ENCODE measurements around the gene GNAQ. TPM values are rescaled to one million over a fixed set of nuclear protein-coding genes. Genes with fewer than 3 reads are reported as not detected.
"Not testable (repeated sequence)": the region's sequence is repeated elsewhere in the genome, so short reads cannot be mapped to it uniquely, and the experiment has no call there.

The GNAQ gene
- polyA plus RNA-seq (2012; ENCODE audit: insufficient read depth, insufficient read length), result 39.3 TPM

- no peak for DNase-seq (ENCODE audit: low read depth, low spot score)
- peak within 1 kb of the TSS; percentile 92 for H3K4me3 ChIP-seq (ENCODE audit: low read length)
These were observed at the start of gene GNAQ for GRCh38 chr9:78031444-78031892. TSS of gene GNAQ (minus strand) at chr9:78031811. CDS start at chr9:78031235, 576 bp downstream.

- DNase-seq (ENCODE audit: low read depth, low spot score), result peak; percentile 78
- H3K4me3 ChIP-seq (ENCODE audit: low read length), result peak overlapping the region; percentile 0; the same call in 1 of the 2 replicates
These were observed 43.0 kb upstream of the GNAQ start for GRCh38 chr9:78074385-78075291.

GRCh38 chr9:78073722-78074121, 42.1 kb upstream of the GNAQ start:
- no peak overlapping the region for H3K4me3 ChIP-seq (ENCODE audit: low read length)
- no peak for DNase-seq (ENCODE audit: low read depth, low spot score)

GRCh38 chr9:78072586-78073199, 41.1 kb upstream of the GNAQ start:
- H3K4me3 ChIP-seq (ENCODE audit: low read length), result no peak overlapping the region
- DNase-seq (ENCODE audit: low read depth, low spot score), result no peak

- DNase-seq (ENCODE audit: low read depth, low spot score), result no peak
- no peak overlapping the region for H3K4me3 ChIP-seq (ENCODE audit: low read length)
These were observed 38.9 kb upstream of the GNAQ start for GRCh38 chr9:78070521-78070920.

GRCh38 chr9:78064075-78064474, 32.5 kb upstream of the GNAQ start:
- no peak overlapping the region for H3K4me3 ChIP-seq (ENCODE audit: low read length)
- no peak for DNase-seq (ENCODE audit: low read depth, low spot score)

- DNase-seq (ENCODE audit: low read depth, low spot score), result no peak
- H3K4me3 ChIP-seq (ENCODE audit: low read length), result no peak overlapping the region
These were observed 31.1 kb upstream of the GNAQ start for GRCh38 chr9:78062710-78063109.

- not testable (repeated sequence) for H3K4me3 ChIP-seq (ENCODE audit: low read length); DNase-seq (ENCODE audit: low read depth, low spot score)
These were observed 22.6 kb upstream of the GNAQ start for GRCh38 chr9:78054218-78054617.

GRCh38 chr9:78053627-78054026, 22.0 kb upstream of the GNAQ start:
- no peak for DNase-seq (ENCODE audit: low read depth, low spot score)
- H3K4me3 ChIP-seq (ENCODE audit: low read length), result no peak overlapping the region

- no peak overlapping the region for H3K4me3 ChIP-seq (ENCODE audit: low read length)
- DNase-seq (ENCODE audit: low read depth, low spot score), result no peak
These were observed 18.8 kb upstream of the GNAQ start for GRCh38 chr9:78050421-78050820.

GRCh38 chr9:78049484-78049883, 17.9 kb upstream of the GNAQ start:
- no peak overlapping the region for H3K4me3 ChIP-seq (ENCODE audit: low read length)
- DNase-seq (ENCODE audit: low read depth, low spot score), result no peak

GRCh38 chr9:78047106-78047505, 15.5 kb upstream of the GNAQ start:
- no peak overlapping the region for H3K4me3 ChIP-seq (ENCODE audit: low read length)
- no peak for DNase-seq (ENCODE audit: low read depth, low spot score)

- no peak overlapping the region for H3K4me3 ChIP-seq (ENCODE audit: low read length)
- DNase-seq (ENCODE audit: low read depth, low spot score), result no peak
These were observed 14.5 kb upstream of the GNAQ start for GRCh38 chr9:78046112-78046511.

- DNase-seq (ENCODE audit: low read depth, low spot score), result no peak
- H3K4me3 ChIP-seq (ENCODE audit: low read length), result no peak overlapping the region
These were observed 13.3 kb upstream of the GNAQ start for GRCh38 chr9:78044886-78045285.

GRCh38 chr9:78044189-78044588, 12.6 kb upstream of the GNAQ start:
- no peak overlapping the region for H3K4me3 ChIP-seq (ENCODE audit: low read length)
- DNase-seq (ENCODE audit: low read depth, low spot score), result no peak

- no peak for DNase-seq (ENCODE audit: low read depth, low spot score)
These were observed 10.4 kb upstream of the GNAQ start for GRCh38 chr9:78041971-78042370.

GRCh38 chr9:78040726-78041125, 9.1 kb upstream of the GNAQ start:
- H3K4me3 ChIP-seq (ENCODE audit: low read length), result no peak overlapping the region
- DNase-seq (ENCODE audit: low read depth, low spot score), result no peak

More at GRCh38 chr9:78041971-78042370, 10.4 kb upstream of the GNAQ start:
- no peak overlapping the region for H3K4me3 ChIP-seq (ENCODE audit: low read length)

- no peak for DNase-seq (ENCODE audit: low read depth, low spot score)
- H3K4me3 ChIP-seq (ENCODE audit: low read length), result no peak overlapping the region
These were observed 7.1 kb upstream of the GNAQ start for GRCh38 chr9:78038620-78039300.

GRCh38 chr9:78035383-78035993, 3.9 kb upstream of the GNAQ start:
- H3K4me3 ChIP-seq (ENCODE audit: low read length), result peak overlapping the region; percentile 37
- peak; percentile 90 for DNase-seq (ENCODE audit: low read depth, low spot score)

Data from Jurkat, Clone E6-1 (cell line).